GM18502 (cell line): ENCODE data around the gene MGST1.
"Not testable (repeated sequence)": the region's sequence is repeated elsewhere in the genome, so short reads cannot be mapped to it uniquely, and the experiment has no call there.

Experiments used
- ATAC-seq: cut with Tn5 transposase; IDR thresholded peaks from one replicate; pipeline ENCODE4 v1.9.1; 2021; ENCODE audit warnings: mild to moderate bottlenecking; ENCODE audit not compliant: unreplicated experiment, poor library complexity

The MGST1 gene

DNA sequence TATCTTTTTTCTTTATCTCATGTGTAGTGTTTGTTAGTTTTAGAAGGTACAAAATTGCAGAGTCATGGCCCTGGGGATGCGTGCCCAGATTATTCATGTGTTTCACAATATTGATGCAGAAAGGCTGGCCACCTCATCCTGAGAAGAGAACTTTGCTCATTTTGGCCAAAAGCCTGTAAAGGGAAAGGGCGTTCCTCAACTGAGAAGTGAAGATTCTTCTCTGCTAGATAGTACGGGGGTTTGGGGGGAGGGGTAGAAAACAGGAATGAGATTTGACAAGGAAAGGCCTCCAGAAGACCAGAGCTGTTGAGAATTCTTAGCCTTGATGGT is 1.7 kb downstream of the MGST1 start:
- peak; percentile 45 for ATAC-seq

DNA sequence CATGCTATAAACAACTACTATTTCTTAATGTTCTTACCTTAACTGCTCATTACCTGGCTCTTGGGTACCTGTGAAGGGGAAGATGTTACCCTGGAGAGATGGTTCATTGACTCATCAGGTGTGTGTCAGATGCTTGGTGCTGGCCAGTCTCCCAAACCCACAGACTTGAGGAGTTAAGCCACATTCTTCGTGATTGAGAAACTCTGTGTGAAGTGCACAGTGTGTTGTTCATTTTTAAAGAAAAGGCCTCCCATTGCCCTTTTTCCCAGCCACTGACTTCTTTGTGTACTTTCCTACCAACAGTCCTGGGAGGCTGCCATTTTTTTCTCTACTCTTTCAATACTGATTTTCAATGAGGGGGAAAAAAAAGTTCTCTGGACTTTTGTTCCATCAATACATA is 3.2 kb downstream of the MGST1 start:
- ATAC-seq = no peak

DNA sequence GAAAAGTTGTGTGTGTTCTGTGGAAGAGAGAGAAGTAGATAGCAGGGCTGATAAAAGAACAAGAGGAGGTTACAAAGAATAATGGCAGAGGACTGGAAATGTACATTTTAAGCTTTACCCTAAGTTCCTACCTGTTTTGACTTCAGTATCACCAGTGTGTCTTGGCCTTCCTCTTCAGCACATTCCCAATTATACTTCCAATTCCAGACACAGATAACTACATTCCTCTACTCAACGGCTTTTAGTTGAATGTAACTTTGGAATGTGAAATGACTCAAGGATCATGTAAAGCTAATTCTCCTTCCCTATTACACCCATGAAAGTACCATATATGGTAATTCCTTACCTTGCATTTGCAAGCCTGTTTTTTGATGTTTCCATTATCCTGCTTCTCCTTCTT is 5.0 kb downstream of the MGST1 start:
- ATAC-seq = no peak

DNA sequence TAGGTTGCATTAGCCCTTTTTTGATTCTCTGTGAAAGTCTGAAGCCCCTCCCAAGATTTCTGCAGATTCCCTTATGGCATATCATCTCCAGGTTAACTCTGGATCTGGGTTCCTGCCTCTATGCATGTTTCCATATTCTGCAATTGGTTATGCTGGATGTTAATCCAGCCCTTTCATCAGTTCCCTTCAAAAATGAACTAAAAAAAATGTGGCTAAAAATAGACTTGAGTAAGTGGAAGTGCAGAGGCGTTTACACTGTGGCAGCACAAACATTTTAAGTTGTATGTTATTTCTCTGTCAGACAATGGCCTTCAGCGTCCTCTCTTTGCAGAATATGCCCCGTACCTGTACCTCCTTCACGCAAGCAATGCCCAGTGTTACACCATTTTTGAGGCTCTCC is 11.4 kb downstream of the MGST1 start:
- no peak for ATAC-seq

DNA sequence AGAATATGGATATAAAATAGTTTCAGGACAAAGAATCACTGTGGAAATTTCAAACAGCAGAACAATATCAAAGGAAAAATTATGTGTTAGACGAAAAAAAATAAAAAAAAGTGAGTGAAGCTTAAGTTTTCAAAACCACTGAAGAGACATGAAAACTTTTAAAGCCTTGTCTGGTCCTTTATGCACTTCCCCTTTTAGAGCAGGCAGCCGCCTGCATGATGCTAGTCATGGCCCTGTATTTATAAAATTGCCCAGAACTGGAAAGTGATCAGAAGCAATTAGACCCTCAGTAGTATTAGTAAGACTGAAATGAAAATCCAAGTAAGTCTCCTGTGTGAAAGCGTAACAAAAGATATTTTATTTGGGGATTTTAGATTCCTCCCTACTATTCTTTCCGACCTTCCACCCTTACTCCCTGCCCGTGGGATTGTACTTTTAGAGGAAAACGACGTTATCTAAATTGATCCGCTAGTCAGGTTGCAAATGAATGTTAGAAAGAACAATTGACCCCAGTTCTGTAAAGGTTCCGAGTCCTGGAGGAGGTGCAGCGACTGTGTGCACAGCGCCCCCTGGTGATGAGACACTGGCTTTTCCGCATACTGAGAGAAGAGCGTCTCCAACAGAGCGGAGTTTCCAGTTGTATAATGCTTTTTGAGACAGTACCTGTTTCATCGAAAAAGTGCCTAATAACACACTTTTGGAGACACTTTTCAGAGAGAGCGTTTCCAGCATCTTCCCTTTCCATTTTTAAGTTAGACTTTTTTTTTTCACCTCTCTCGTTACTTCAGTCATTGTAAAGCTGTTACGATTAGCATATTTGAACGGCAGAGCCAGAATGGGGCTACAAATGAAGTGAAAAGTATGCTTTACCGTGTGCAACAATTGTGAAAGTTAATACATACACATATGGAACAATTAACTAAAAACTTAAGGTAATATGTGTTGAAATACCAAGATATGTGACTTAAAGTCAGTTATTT is 12.4 kb downstream of the MGST1 start:
- peak; percentile 58 for ATAC-seq

DNA sequence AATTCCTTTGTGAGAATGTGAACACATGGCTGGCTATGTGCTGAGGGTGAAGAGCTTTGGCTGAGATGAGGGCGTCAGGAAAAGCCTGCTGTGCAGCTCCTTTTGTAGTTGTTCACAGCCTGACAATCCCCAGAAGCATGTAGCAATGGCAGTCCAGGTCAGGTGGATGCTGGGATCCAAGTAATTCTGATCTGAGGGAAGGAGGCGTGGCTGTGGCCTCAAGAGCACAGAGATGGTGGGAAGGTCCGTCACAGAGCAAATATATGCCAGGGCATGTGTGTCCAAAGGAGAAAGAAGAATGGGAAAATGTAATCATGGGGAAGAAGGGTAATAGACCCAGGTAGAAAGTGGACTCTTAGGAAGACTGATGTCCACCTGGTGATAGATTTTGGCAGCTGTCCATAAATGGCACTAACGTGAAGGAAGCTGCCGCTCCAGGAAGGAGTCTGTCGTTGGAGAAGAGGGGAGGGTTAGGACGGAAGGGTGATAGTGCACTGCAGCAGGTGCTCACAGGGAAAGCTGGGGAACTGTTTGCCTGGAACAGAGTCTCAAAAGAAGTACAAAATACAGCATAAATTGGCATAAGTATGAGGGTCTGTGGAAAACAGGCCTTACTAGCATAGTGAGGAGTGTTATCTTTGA is 13.8 kb downstream of the MGST1 start:
- ATAC-seq = no peak

DNA sequence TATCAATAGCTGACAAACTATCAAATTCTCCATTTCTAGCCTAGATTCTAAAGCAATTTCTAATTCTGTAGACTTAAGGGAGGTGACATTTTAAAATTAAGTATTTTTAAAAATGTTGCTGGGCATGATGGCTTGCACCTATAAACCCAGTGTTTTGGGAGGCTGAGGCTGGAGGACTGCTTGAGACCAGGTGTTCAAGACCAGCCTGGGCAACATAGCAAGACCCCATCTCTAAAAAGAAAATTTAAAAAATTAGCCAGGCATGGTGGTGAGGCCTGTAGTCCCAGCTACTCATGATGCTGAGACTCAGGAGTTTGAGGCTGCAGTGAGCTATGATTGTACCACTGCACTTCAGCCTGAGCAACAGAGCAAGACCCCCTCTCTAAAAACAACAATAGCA is 15.1 kb downstream of the MGST1 start:
- no peak for ATAC-seq

DNA sequence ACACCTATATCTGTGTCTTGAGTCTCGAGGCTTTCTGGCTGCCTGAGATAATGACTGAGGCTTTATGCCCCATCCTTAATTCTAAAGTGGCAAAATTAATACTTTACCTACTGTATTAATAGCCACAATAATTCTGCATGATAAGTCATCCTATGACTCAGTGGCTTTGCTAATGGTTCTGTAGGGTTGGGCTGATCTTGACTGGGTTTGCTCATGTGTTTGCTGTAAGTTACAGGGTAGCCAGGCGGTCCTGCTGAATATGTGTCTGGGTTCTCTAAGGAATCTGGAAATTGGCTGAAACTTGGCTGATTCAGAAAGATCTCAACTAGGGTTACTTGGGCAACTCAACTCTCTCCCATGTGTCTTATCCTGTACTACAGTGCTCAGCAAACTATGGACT is 21.7 kb downstream of the MGST1 start:
- no peak for ATAC-seq

DNA sequence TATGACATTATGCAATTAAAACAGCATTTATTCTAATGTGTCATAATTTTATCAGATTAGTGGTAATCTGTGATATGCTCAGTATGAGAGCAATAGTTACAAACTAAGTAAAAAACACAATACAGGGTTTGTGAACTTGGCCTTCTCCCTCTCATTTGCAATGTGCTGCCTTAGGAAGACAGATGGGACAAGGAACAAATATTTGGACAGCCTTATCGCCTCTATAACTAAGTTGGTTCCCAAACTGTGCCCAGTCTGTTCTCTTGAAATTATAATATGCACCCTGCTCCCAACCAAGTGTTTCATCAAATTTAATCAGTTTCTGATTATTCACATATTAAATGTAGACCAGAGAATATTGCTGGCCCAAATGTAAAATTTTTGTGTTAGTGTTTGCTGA is 22.7 kb downstream of the MGST1 start:
- ATAC-seq = no peak

DNA sequence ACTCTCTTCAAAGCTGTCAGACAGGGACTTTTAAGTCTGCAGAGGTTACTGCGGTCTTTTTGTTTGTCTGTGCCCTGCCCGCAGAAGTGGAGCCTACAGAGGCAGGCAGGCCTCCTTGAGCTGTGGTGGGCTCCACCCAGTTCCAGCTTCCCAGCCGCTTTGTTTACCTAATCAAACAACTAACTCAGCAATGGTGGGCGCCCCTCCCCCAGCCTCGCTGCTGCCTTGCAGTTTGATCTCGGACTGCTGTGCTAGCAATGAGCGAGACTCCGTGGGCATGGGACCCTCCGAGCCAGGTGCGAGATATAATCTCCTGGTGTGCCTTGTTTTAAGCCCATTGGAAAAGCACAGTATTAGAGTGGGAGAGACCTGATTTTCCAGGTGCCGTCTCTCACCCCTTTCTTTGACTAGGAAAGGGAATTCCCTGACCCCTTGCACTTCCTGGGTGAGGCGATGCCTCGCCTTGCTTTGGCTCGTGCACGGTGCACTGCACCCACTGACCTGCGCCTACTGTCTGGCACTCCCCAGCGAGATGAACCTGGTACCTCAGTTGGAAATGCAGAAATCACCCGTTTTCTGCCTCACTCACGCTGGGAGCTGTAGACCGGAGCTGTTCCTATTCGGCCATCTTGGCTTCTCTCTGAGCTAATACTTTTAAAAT is 35.3 kb downstream of the MGST1 start:
- not testable (repeated sequence) for ATAC-seq

DNA sequence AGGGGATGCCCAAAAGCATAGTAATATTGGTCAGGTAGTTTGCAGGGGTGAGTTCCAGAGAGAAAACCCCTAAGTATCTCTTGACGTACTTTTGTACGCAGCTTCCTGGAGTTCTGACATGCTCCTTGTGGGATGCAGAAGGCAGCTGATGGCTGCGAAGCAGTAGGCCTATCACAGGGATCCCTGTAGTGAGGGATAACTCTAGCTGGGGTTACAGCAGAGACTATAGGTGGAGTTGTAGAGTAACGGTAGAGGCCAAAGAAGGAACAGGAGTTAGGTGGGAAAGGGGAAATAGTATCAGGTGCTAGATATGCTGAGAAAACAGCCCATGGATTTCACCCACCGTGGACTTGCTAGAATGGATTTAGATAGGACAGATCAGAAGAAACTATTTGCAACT is 37.3 kb downstream of the MGST1 start:
- ATAC-seq = no peak

DNA sequence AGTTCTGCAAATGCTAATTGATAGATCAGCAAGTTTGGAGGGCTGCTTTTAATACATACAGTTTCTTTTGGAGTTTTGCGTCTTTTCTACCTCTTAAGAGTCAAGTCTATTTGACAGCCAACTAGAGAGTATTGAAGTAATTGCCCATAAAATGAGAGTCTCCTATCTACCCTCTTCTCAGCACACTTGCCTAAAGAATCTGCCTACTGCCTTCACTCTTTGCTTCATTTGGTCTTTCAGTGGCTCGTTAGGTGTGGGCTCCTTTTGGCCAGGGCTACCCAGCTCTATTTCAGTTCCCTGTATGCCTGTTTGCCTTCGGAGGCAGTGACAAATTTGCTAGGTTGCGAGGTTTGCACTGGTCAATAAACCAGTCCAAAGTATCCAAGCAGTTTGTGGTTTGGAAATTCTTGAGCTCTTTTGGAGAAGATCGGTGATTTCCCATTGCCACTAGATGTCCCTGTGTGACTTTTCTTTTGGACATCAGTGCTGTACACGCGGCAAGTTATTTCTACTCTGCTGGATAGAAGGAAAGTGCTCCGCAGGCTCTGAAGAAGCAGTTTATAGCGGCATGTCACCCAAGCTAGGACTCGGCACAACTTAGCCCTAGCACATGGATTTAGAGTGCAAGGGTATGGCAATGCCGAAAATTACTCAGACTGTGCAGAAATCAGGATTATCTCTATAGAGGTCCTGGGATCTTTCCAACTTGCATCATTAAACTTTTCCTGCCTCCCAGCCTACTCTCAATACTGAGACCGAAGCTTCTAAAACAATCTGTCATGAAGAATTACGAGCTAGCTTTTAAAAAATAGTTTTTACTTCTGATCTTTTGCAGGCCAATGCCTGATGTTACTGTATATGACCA is 38.6 kb downstream of the MGST1 start:
- no peak for ATAC-seq

DNA sequence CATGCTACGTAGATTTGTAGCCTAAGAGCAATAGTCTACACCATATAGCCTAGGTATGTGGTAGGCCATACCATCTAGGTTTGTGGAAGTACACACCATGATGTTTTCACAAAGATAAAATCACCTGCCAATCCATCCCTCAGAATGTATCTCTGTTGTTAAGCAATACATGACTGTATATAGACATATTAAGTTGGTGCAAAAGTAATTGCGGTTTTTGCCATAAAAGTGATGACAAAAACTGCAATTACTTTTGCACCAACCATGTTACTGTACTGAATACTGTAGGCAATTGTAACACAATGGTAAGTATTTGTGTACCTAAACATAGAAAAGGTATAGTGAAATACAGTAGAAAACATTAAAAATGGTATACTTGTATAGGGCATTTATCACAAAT is 40.5 kb downstream of the MGST1 start:
- ATAC-seq = no peak

DNA sequence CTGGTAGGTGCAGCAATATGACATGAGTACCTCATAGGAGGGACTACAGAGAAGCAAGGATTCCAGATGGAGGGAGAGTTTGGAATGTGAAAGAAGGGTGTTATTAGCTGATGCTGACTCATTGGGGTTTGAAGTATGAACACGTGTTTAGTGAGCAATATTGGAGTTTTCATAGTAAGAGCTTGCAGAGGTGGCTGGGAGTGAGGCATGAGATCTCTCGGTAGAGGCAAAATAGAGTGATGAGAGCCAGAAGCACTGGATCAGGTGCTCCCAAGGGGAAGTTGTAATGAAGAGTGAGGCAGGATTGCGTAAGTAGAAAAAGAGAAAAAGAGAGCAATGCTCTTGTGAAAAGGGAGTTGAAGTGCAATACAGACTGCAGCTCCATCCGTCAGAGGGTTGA is 42.1 kb downstream of the MGST1 start:
- no peak for ATAC-seq

DNA sequence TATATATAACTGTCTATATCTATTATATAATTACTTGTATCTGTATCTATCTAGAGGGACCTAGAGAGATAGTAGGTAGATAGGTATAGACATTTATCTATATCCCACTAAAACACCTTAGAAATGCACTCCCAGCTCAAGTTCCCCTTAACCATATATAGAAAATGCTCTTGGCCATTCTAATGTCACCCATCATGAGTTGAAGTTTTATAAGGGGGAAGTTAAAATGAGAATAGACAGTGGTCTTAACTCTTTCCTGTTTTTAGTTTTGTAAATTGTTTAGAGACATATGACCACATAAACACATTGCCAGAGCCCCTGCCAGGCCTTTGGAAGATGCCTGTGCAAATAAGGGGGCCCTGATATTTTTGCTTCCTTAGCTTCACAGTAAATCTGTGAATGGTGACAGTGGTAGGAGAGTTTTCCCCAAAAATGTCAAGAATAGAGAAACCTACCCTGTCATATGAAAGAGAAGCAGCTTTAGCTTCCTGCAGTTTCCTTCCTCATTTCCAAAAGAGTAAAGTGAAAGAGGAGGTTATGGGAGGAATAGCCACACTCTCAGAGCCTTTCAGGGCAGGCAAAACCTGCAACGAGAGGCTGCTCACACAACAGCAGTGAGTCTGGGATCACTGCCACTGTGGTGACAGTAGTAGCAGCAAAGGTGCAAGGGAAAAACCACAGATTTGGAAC is 45.5 kb downstream of the MGST1 start:
- ATAC-seq = no peak

DNA sequence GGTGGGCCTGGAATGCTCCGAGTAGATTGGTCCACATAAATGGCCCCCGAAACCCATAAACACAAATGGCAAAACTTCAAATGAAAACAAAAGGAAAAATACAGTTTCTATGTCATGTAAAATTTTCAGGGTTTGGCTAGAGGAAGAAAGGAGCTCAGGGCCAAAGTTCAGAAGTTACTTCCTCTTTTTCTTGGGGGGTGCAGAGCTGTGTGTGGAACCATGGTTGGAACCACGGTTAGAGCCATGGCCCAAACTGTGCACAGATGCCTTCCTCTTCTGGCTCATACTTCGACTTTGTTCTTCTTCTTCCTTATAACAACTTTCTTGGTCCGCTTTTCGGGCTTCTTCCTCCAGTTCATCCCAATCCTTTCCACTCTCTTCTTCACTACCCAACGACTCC is 51.7 kb downstream of the MGST1 start:
- no peak for ATAC-seq

DNA sequence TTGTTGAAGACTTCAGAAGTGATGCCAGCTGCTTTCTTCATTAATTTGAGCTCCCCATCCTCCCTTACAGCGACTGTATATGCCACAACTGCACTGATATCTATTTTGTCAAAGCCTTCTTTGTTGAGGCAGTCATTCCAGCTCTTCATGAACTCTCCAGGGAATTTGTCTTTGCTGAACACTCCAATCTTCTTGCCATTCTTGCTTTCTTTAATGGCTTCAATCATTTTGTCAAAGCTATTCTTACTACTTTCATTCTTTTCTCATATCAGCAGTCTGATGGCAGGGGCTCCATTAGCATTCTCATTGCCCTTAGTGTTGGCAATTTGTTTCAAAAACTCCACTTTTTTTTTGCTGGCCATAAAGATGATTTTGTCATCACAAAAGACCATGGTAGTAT is 54.4 kb downstream of the MGST1 start:
- not testable (repeated sequence) for ATAC-seq

DNA sequence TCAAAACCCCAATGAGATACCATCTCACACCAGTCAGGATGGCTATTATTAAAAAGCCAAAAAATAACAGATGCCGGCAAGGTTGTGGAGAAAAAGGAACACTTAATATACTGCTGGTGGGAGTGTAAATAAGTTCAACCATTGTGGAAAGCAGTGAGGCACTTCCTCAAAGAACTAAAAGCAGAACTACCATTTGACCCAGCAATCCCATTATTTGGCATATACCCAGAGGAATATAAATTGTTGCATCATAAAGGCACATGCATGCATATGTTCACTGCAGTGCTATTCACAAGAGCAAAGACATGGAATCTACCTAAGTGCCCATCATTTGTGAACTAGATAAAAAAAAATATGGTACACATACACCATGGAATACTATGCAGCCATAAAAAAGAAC is 59.9 kb downstream of the MGST1 start:
- ATAC-seq = no peak
